GM21423 (cell line): ENCODE data around the gene TBC1D13.
"Not testable (repeated sequence)": the region's sequence is repeated elsewhere in the genome, so short reads cannot be mapped to it uniquely, and the experiment has no call there.

ENCODE experiments used
- ATAC-seq: cut with Tn5 transposase; IDR thresholded peaks from one replicate; pipeline ENCODE4 v1.9.1; 2021; ENCODE audit warnings: mild to moderate bottlenecking, moderate library complexity; ENCODE audit not compliant: unreplicated experiment

The TBC1D13 gene

DNA sequence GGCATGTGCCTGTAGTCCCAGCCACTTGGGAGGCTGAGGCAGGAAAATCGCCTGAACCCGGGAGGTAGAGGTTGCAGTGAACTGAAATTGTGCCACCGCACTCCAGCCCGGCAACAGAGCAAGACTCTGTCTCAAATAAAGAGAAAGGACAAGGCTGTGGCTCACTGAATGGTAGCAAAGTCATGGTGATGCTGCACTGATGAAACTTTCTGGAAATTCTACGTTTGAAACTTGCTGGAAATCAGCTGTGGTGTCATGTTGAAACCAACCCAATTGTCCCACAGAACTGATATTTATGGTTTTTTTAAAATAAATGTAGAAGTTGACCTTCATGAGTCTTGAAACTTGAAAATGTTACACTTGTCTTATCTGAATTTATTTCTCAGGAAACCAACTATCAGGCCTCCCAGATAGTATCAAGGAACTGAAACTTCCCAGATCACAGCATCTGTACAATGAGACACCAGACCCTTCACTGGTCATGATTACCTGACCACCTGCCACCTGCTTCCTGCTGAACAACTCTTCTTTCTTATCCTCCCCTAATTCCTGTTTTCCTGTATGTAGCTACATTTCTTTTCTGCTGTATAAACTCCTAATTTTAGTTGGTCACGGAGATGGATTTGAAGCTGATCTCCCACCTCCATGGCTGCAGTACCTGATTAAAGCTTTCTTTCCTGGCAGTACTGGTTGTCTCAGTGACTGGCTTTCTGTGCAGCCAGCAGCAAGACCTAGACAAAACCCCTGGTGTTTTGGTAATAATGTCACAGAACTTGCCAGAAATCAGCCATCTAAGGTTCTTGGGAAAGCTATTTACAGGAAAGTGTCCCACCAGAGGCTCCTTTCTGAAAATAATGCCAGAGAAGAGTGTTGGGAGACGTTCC, 5.6 kb upstream of the TBC1D13 start:
- ATAC-seq = no peak

DNA sequence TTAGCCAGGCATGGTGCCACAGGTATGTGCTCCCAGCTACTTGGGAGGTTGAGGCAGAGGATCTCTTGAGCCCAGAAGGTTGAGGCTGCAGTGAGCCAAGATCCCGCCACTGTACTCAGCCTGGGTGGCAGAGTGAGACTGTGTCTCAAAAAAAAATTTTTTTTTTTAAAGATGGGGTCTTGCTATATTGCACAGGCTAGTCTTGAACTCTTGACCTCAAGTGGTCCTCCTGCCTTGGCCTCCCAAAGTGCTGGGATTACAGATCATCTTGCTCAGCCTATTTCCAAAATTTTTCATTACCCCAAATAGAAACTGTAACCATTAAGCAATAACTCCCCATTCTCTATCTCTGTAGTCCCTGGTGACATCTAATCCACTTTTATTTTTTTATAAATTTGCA, 4.4 kb upstream of the TBC1D13 start:
- no peak for ATAC-seq

DNA sequence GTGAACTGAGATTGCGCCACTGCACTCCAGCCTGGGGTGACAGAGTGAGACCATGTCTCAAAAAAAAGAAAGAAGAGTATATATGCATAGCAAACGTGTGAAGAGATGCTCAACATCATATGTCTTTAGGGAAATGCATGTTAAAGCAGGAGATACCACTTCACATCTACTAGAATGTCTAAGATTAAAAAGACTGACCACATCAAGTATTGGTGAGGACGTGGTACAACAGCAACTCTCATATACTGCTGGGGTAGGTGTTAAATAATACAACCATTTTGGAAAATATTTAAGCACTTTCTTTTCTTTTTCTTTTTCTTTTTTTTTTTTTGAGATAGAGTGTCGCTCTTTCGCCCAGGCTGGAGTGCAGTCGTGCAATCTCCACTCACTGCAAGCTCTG, 1.6 kb upstream of the TBC1D13 start:
- no peak for ATAC-seq

DNA sequence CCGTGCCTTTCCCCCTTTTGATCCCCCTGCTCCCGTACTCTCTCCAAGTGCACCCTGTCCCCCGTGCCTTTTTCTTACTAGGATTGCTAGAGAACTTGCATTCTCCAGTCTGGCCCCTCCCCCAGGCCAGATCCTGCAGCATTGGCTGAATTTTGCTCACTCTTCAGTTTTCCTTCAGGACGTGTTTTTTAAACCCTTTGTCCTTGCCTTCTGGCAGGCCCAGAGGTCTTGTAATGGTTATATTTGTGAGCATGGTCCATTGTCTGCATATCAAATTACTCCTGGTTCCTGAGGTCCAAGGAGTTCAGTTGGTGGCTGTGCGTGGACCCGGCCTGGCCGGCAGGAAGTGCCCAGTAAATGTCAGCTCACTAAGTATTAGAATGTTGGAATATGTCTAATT, 606 bp downstream of the TBC1D13 start:
- ATAC-seq = no peak

DNA sequence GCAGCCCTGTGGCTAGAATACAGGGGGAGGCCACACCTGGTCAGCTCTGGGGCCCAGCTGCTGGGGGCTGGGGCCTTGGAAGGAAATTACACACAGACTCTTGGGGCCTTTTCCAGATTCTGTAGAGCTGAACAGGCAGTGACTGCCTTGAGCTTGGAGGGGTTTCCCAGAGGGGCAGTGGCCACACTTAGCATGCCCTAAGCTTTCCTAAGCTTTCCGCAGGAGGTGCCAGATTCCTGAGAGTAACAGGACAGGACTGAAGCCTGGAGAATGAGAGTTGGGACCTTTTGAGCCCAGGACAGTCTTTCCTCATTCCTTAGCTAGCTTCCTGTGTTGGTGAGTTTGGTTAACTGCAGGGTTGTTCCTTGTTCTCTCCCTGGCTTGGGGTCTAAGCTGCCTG, 1.4 kb downstream of the TBC1D13 start:
- ATAC-seq = no peak

DNA sequence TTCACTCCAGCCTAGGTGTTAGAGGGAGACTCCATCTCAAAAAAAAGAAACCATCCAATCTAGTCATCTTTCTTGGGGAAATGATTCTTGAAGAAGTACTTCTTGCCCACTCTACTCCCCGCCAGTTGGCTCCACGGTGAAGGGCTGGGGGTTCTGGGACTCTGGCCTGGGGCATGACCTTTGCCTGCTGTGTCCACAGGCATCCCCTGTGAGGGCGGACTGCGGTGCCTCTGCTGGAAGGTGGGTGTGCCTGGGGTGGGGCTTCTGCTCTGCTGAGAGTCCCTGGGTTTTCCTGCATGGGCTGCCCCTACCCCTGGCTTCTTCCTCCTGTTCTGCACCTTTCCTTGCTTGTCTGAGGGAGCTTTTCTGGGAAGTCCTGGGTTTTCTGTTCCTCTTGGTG, 3.5 kb downstream of the TBC1D13 start:
- no peak for ATAC-seq

DNA sequence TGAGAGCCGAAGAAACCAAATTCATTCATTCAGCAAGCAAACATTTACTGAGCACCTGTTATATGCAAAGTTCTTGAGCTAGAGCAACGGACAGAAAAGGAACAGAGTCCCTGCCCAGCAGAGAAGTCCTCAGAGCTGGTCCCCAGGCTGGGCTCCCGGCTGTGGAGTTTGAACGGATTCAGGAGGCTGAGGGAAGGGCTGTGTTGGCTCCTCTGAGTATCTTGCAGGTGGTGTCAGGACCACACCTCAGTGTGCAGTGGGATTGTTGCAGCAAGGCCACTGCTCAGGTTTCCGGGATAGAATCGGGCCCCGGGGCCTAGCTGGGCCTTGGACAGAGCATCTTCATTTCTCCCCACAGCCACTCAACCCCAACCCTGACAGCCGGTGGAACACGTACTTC, 5.1 kb downstream of the TBC1D13 start:
- no peak for ATAC-seq

DNA sequence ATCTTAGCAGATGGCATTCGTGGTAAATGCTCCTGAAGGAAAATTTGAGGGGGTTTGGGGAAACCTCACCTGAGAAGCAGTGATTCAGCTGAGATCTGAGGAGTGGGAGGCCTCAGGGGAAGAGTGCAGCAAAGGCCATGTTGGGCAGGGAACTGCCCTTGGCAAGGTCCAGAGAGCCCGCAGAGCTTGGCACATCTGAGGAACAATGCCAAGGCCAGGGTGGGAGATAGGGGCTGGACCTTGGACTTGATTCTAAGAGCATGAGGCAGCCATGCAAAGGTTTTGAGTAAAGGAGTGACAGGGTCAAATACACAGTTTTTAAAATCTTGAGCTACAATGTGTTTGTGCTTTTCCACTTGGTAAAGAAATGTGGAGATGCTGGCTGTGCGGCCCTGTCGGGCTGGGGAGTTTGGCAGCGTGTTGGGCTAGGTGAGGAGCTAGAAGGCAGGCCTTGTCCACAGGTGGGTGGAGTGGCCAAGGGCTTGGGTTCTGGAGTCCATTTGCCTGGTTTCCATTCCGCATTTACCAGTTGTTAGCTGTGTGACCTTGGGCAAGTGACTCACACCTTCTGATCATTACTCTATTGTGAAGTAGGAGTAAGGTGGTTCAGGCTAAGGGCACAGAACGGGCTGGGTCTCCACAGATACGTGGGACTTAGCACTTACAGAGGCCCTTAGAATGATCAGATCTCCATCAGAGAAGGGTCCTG, 6.1 kb downstream of the TBC1D13 start:
- ATAC-seq = no peak

DNA sequence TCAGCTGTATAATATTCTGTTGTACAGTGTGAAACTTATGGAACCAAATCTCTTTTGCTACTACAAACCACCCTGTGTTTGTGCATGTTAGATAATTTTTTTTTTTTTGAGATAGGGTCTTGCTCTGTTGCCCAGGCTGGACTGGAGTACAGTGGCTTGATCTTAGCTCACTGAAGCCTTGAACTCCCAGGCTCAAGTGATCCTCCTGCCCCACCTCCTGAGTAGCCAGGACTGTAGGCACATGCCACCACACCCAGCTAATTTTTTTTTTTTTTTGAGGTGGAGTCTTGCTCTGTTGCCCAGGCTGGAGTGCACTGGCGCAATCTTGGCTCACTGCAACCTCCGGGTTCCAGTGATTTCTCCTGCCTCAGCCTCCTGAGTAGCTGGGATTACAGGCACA, 7.9 kb downstream of the TBC1D13 start:
- ATAC-seq = not testable (repeated sequence)

DNA sequence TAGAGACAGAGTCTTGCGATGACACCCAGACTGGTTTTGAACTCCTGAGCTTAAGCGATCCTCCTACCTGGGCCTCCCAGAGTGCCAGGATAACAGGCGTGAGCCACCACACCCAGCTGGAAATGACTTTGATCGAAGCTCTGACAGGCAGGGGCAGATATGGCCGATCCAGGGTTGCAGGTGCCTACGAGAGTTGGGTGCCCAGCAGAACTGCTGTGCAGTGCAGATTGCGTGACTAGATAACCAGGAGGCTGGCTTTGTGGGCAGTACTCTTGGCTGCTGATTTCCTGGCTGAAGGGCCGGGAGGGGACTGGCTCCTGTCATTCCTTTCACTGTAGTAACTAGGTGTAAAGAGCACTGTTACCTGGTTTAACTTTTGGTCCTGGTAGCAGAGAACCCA, 11.8 kb downstream of the TBC1D13 start:
- no peak for ATAC-seq

DNA sequence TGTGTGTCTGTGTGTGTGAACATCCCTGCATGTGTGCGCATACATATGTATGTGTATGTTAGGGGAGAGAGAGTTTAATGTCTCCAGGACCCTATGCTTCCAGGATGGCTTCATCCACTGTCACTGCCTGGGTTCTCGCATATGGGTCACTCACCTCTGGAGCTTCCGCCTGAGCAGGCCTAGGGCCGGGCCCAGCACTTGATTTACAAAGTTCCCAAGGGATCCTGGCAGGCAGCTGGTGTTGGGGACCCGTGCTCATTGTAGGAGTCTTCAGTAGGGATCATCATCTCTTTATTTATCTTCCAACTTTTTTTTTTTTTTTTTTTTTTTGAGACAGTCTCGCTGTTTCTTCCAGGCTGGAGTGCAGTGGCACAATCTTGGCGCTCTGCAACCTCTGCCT, 13.0 kb downstream of the TBC1D13 start:
- ATAC-seq = no peak

DNA sequence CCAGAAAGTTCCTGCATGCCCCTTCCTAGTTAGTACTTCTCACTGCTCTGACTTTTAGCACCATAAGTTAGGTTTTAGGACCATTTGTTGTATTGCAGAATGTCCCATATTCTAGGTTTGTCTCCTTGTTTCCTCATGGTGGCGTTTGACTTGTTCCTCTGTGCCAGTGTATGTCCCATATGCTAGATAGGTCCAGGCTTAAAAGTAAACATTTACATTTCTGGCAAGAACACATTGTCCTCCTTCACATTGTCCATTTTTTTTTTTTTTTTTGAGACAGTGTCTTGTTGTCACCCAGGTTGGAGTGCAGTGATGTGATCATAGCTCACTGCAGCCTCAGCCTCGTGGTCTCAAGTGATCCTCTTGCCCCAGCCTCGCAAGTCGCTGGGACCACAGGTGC, 15.4 kb downstream of the TBC1D13 start:
- ATAC-seq = no peak

DNA sequence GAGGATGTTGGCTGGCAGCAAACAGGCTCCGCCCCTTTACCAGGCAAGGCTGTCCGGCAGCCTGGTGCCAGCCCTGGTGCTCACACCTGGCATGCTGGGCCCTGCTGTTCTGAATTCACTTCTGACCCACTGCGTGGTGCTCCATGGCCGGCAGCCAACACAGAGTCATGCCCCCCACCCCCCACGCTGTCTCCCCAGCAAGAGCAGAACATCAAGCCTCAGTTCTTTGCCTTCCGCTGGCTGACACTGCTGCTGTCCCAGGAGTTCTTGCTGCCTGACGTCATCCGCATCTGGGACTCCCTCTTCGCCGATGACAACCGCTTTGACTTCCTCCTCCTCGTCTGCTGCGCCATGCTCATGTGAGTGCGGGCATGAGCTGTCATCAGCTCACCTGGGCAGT, 18.6 kb downstream of the TBC1D13 start:
- no peak for ATAC-seq

DNA sequence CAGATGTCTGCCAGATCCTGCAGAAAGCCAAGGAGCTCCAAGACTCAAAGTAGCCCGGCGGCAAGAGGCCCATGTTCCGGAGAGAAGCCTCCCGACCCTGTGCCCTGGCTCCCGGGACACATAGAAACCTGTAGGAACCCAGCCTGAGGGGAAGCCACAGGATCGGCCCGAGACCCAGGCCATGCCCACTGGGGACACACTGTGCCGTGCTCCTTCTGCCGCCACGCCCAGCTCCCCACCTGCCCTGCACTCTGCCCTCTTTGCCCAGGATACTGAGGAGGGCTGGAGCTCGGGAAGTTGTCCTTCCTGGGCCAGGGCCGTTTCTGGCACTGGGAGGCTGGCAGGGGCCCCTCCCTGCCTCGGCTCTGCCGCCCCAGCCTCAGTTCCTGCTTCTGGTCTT, 20.8 kb downstream of the TBC1D13 start:
- no peak for ATAC-seq

DNA sequence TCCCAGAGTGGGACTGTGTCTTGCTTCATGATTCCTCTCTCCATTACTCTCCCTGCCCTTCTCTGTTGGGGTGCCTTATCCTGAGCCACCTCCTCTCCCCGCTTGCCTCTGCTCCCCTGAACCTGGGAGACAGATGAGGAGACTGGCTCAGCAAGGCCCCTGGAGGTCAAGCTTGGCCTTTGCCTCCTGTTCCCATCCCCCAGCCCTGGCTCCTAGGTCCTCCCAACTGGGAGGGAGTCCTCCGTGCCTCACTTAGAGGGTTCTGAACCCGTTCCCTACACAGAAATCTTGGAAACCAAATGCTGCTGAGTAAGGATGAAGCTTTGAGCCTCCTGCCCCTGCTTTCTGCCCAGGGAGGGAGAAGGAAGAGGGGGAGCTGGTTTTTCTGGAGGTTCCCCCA, 21.5 kb downstream of the TBC1D13 start:
- ATAC-seq = no peak

DNA sequence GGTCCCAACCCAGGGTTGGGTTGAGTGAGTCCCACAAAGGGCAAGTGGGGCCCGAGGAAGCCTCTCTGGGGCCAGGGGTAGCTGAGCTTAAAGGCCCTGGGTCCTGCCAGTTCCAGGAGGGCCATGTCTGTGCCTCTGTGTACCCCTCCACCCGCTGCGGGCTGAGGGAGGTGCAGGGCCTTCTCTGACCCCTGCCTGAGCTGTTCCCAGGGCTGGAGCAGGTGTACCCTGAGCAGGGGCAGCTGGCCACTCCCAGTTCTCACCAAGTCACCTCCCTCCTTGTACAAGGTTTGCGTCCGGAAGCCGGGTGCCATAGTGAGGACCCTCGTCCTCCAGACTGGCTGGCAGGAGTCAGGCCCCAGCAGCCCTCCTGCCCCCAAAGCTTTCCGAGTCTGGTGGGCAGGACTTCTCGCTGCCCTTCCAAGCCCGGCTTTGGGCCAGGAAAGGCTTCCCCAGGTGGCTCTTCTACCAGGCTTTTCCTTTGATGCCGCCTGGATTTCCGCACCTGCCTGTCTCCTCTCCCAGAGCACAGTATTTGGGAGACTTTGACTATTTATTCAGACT, 22.1 kb downstream of the TBC1D13 start:
- no peak for ATAC-seq

DNA sequence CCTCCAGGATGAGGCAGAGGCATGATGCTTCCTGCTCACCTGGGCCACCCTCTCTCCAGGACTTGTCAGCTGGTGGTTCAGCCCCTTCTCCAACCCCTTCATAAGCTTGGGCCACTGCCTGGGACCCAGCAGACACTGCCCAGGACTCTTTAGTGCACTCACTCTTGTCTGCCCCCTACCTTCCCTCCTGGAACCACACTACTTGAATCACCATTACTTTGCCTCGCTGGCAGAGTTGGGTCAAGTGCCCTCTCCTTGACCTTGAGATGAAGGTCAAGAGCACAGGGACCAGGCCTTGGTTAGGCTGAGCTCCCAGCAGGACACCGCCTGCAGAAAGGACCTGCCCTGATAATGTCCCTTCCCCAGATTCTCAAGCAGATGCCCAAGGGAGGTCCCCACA, 22.8 kb downstream of the TBC1D13 start:
- no peak for ATAC-seq

DNA sequence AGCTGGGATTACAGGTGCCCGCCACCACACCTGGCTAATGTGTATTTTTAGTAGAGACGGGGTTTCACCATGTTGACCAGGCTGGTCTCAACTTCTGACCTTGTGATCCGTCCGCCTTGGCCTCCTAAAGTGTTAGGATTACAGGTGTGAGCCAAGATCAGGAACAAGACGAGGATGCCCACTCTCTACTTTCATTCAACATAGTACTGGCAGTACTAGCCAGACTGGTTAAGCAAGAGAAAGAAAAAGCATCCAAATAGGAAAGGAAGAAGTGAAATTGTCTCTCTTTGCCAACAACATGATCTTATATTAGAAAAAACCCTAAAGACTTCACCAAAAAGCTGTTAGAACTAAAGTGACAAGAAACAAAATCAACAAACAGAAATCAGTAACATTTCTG, 23.8 kb downstream of the TBC1D13 start:
- ATAC-seq = no peak

DNA sequence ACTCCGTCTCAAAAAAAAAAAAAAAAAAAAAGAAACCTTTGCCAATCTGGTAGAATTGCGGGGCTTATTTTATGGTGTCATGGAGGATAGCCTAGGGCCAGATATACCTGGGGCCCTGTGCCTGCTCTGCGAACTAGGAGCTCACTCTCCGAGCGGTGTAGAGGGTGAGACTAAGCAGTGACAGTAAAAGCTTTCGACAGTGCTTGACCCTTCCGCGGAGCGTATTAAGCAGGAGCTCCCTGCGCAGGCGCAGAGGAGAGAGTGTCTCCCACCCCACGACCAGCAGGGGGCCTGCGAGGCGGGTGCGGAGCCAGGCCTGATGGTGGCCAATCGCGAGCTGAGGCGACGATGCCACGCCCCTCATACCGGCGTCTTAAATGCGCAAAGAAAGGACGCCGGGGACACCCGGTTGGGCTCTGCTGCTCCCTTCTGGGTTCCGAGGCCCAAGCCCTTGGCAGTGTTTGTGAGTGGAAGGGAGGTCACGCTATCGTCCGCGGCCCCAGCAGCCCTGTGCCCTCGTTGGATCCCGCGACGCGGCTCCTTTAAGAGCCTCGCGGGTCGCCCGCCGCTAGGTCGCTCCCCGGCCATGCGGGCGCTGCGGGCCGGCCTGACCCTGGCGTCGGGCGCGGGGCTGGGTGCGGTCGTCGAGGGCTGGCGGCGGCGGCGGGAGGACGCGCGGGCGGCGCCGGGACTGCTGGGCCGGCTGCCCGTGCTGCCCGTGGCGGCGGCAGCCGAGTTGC, 31.2 kb downstream of the TBC1D13 start, which contains the start of gene ENDOG:
ENDOG (plus strand) TSS at position 402 of the 740 bp plus-strand sequence; CDS start at position 587, 185 bp downstream.
- ATAC-seq = peak; percentile 91

DNA sequence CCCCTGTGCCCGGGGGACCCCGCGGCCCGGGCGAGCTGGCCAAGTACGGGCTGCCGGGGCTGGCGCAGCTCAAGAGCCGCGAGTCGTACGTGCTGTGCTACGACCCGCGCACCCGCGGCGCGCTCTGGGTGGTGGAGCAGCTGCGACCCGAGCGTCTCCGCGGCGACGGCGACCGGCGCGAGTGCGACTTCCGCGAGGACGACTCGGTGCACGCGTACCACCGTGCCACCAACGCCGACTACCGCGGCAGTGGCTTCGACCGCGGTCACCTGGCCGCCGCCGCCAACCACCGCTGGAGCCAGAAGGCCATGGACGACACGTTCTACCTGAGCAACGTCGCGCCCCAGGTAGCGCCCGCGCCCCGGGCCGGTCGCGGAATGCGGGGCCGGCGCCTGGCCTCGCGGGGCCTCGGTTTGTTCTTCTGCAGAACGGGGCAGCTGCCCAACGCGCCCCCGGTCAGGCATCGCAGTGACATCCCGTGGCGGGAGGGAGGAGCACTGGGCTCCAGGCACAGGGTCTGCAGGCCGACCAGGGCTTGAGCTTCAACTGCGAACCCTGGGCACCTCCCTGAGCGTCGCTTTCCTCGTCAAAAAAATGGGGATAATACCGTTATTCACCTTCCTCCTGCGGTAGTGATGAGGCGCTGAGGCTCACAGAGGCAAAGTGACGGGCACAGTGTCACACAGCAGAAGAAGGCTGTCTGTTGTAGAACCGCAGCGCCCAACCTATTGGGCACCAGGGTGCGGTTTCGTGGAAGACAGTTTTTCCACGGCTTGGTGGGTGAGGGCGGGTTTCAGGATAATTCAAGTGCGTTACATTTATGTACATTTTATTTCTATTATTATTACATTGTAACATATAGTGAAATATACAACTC, 32.0 kb downstream of the TBC1D13 start:
- peak; percentile 11 for ATAC-seq
